Fibroblast of lung (primary cell): Measurements from ENCODE around the gene HSP90AB1. TPM values are rescaled to one million over a fixed set of nuclear protein-coding genes. Genes with fewer than 3 reads are reported as not detected.

Experiments used
- DNase-seq, 2 donors: peaks; one replicate each; pipeline versions ENCODE4 v3.0.0 to v3.0.0-alpha.2; 2010; ENCODE audit warnings: low read depth in 2 of 2
- H2AFZ ChIP-seq: 2 replicates; pipeline ENCODE4 v1.5.1; 2012; ENCODE audit warnings: low read length, control low read depth, inconsistent platforms
- H3K27ac ChIP-seq: 2 replicates; pipeline ENCODE4 v1.5.1; 2011; ENCODE audit warnings: low read length, control low read depth; ENCODE audit not compliant: insufficient read depth
- H3K27me3 ChIP-seq: 2 replicates; pipeline ENCODE4 v1.5.1; 2011; ENCODE audit warnings: mild to moderate bottlenecking, low read length; ENCODE audit not compliant: control insufficient read depth, insufficient read depth
- H3K36me3 ChIP-seq: 2 replicates; pipeline ENCODE4 v1.5.1; 2011; ENCODE audit warnings: low read length; ENCODE audit not compliant: control insufficient read depth, insufficient read depth
- H3K4me1 ChIP-seq: 2 replicates; pipeline ENCODE4 v1.5.1; 2011; ENCODE audit warnings: low read length; ENCODE audit not compliant: control insufficient read depth, insufficient read depth; ENCODE audit errors: extremely low read depth
- H3K4me2 ChIP-seq: 2 replicates; pipeline ENCODE4 v1.5.1; 2011; ENCODE audit warnings: low read length, control low read depth; ENCODE audit not compliant: insufficient read depth; ENCODE audit errors: extremely low read depth
- H3K4me3 ChIP-seq, 4 experiments: fragments of 200-600 bp in 1 of 4; sonication (generic) in 1 of 4; replicated peaks in 1 of 4; 2 replicates each; pipeline ENCODE4 v1.5.1; 2011 to 2016; ENCODE audit warnings: low read length in 4 of 4, low read depth in 3 of 4, mild to moderate bottlenecking in 3 of 4, control low read depth in 2 of 4, inconsistent platforms in 1 of 4, mixed read lengths in 1 of 4; ENCODE audit not compliant: insufficient read depth in 1 of 4; ENCODE audit errors: control extremely low read depth in 1 of 4
- H3K79me2 ChIP-seq: 2 replicates; pipeline ENCODE4 v1.5.1; 2012; ENCODE audit warnings: mild to moderate bottlenecking, low read length, inconsistent platforms; ENCODE audit not compliant: control insufficient read depth, insufficient read depth
- H3K9ac ChIP-seq: 2 replicates; pipeline ENCODE4 v1.5.1; 2011; ENCODE audit warnings: mild to moderate bottlenecking, low read length, control low read depth; ENCODE audit not compliant: insufficient read depth
- H3K9me3 ChIP-seq: 2 replicates; pipeline ENCODE4 v1.5.1; 2012; ENCODE audit warnings: low read depth, low read length; ENCODE audit not compliant: control insufficient read depth, insufficient read depth
- H4K20me1 ChIP-seq: 2 replicates; pipeline ENCODE4 v1.5.1; 2011; ENCODE audit warnings: low read length; ENCODE audit not compliant: control insufficient read depth, insufficient read depth; ENCODE audit errors: extremely low read depth
- EZH2 ChIP-seq: IDR thresholded peaks from 2 replicates; pipeline ENCODE4 v1.5.1; 2012; ENCODE audit warnings: low read length, control low read depth, mild to moderate bottlenecking; ENCODE audit errors: missing control alignments
- polyA plus RNA-seq, 2 donors: library from polyadenylated mRNA; depleted of rRNA in 1 of 2; stranded (reverse) in 1 of 2; unstranded in 1 of 2; fragments of >200 nt; gene quantifications; 2 replicates each; pipeline ENCODE4 v1.2.1, GENCODE V29; 2011 to 2012; ENCODE audit warnings: missing spikeins in 1 of 2
- total RNA-seq: library from RNA; depleted of rRNA; stranded (reverse); fragments of >200 nt; gene quantifications from 2 replicates; pipeline ENCODE4 v1.2.1, GENCODE V29; 2014
- TF ChIP-seq, protein P1 (sequence below), 2 donors: IDR thresholded peaks in 1 of 2; conservative IDR thresholded peaks in 1 of 2; 1 replicate in 1 of 2; 2 replicates in 1 of 2; pipeline ENCODE4 v1.5.1; 2011 to 2012; ENCODE audit warnings: low read length in 2 of 2, control low read depth in 1 of 2, inconsistent platforms in 1 of 2, low read depth in 1 of 2, mild to moderate bottlenecking in 1 of 2

Gene HSP90AB1
- total and polyA plus RNA-seq, 2 donors (not counting 1 experiment from before 2014, with no cell fraction given) = 452 to 775 TPM

DNA sequence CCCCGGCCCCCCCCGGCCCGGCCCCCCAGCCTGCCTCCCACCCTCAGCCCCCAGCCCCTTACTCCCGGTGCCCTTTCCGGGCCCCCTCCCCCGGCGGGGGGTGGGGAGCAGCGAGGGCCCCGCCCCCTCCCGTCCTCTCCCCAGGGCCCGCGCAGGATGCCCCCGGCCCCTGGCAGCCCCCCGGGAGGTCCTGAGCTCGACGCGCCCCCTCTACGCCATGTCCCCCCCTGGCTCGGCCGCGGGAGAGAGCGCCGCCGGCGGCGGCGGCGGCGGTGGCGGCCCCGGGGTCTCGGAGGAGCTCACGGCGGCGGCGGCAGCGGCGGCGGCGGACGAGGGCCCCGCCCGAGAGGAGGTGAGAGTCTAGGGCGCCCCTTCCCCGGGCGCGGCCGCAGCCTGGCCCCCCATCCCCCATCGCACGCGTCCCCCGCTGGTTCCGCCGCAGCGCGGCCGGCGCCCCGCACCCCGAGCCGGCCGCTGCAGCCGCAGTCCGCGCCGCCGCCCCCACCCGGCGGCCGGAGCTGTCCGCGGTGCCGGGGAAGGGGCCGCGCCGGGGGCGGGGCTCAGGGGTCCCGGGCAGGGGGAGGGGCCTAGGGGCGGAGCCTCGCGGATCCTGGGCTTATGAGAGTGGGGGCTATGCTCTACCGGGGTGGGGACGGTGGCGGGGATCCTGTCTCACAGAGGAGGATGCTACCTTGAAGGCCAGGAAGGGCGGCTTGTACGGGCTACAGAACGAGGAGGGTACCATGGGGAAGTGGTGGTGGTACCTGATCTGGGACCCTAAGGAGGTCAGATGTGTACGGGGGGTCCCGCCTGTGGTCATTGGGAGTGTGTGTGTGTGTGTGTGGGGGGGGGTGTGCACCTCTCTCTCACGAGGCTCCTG lies 23.9 kb downstream of the HSP90AB1 start:
- Histone ChIP-seq H2AFZ (no peak overlapping the region), H3K4me1 (no peaks in the 10 kb centered on the region), H4K20me1 (peaks cover 2% of the 10 kb centered on the region), H3K9ac (no peak overlapping the region), H3K9me3 (no peaks in the 10 kb centered on the region), H3K4me2 (no peak overlapping the region), H3K36me3 (no peaks in the 10 kb centered on the region), H3K27me3 (peaks cover 52% of the 10 kb centered on the region), H3K27ac (no peak overlapping the region), H3K79me2 (no peaks in the 10 kb centered on the region), H3K4me3 (peak overlapping the region in 1 of 4 experiments; percentile 10)
- DNase-seq = no peak
- peak; percentile 93 for TF ChIP-seq EZH2
- TF ChIP-seq, protein P1, sequence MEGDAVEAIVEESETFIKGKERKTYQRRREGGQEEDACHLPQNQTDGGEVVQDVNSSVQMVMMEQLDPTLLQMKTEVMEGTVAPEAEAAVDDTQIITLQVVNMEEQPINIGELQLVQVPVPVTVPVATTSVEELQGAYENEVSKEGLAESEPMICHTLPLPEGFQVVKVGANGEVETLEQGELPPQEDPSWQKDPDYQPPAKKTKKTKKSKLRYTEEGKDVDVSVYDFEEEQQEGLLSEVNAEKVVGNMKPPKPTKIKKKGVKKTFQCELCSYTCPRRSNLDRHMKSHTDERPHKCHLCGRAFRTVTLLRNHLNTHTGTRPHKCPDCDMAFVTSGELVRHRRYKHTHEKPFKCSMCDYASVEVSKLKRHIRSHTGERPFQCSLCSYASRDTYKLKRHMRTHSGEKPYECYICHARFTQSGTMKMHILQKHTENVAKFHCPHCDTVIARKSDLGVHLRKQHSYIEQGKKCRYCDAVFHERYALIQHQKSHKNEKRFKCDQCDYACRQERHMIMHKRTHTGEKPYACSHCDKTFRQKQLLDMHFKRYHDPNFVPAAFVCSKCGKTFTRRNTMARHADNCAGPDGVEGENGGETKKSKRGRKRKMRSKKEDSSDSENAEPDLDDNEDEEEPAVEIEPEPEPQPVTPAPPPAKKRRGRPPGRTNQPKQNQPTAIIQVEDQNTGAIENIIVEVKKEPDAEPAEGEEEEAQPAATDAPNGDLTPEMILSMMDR (conservative IDR thresholded peaks at IDR 0.05 in 1 of 2, IDR thresholded peaks at IDR 0.05 in 1 of 2; ENCODE audit: low read depth in 1 of 2, low read length in 2 of 2) = no peak

DNA sequence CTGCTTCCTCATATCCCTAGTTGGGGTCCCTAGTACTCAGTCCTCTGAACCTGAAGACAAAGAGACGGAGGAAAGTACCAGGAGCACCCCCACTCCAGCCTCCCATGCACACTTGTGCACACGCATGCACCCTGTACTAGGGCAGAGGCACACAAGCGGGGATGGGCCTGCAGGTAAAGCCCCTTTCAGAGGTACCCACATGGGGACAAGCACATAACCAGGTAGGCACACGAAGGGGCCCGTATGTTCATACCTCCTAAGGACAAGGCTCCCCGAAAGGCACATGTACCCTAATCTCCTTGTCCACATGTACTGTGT lies 24.5 kb downstream of the HSP90AB1 start:
- Histone ChIP-seq H3K79me2 (no peaks in the 10 kb centered on the region), H3K9me3 (no peaks in the 10 kb centered on the region), H4K20me1 (peaks cover 2% of the 10 kb centered on the region), H3K4me1 (no peaks in the 10 kb centered on the region), H3K9ac (no peak overlapping the region), H3K4me2 (no peak overlapping the region), H3K4me3 (no peak overlapping the region), H3K27ac (no peak overlapping the region), H3K27me3 (peaks cover 57% of the 10 kb centered on the region), H3K36me3 (no peaks in the 10 kb centered on the region), H2AFZ (no peak overlapping the region)
- TF ChIP-seq, protein P1 (conservative IDR thresholded peaks at IDR 0.05 in 1 of 2, IDR thresholded peaks at IDR 0.05 in 1 of 2; ENCODE audit: low read depth in 1 of 2, low read length in 2 of 2) = no peak
- peak; percentile 93 for TF ChIP-seq EZH2
- no peak for DNase-seq

DNA sequence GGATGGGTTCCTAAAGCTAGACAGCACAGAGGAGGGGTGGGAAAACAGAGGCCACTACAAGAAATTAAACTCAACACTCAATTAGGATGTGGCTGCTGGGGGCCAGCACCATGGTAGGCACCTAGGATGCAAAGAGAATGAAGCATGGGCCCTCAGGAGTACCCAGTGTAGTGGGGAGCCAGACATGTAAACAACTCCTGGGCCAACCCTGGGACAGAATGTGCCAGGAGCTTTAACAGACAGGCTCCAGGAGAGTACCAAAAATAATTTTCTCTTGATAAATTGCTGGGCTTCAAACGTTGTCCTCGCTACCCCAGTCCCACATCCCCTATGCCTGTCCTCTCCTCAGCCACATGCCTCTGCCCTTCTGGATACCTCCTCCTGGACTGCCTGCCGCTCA lies 25.0 kb downstream of the HSP90AB1 start:
- no peak overlapping the region for H2AFZ ChIP-seq
- no peaks in the 10 kb centered on the region for H3K79me2 ChIP-seq
- H3K4me3 ChIP-seq = no peak overlapping the region
- TF ChIP-seq, protein P1 (conservative IDR thresholded peaks at IDR 0.05 in 1 of 2, IDR thresholded peaks at IDR 0.05 in 1 of 2; ENCODE audit: low read depth in 1 of 2, low read length in 2 of 2) = no peak
- TF ChIP-seq EZH2 = no peak
- DNase-seq = no peak
- no peak overlapping the region for H3K27ac ChIP-seq
- H3K36me3 ChIP-seq = no peaks in the 10 kb centered on the region
- H3K9me3 ChIP-seq = no peaks in the 10 kb centered on the region
- peaks cover 2% of the 10 kb centered on the region for H4K20me1 ChIP-seq
- no peaks in the 10 kb centered on the region for H3K4me1 ChIP-seq
- no peak overlapping the region for H3K9ac ChIP-seq
- no peak overlapping the region for H3K4me2 ChIP-seq
- peaks cover 63% of the 10 kb centered on the region for H3K27me3 ChIP-seq
